Natural killer cell (primary cell): ENCODE measurements around the gene DMBX1. TPM values are rescaled to one million over a fixed set of nuclear protein-coding genes. Genes with fewer than 3 reads are reported as not detected.

Source experiments
- ATAC-seq, 3 donors: fragments of 150-1000 bp in 2 of 3; fragments of 200-7000 bp in 1 of 3; cut with Tn5 transposase; 1 replicate in 1 of 3; 2 replicates in 2 of 3; pipeline ENCODE4 v1.10.0; 2021; ENCODE audit warnings: mild to moderate bottlenecking in 2 of 3, moderate library complexity in 2 of 3
- DNase-seq, 2 donors: peaks; one replicate each; pipeline versions ENCODE4 v3.0.0 to v3.0.0-alpha.2; 2013 to 2021; ENCODE audit warnings: mixed read lengths in 1 of 2
- H3K27ac ChIP-seq: one replicate; pipeline ENCODE4 v1.5.1; 2013; ENCODE audit warnings: mild to moderate bottlenecking, low read length
- H3K27me3 ChIP-seq: one replicate; pipeline ENCODE4 v1.6.1; 2013; ENCODE audit warnings: low read length; ENCODE audit not compliant: control insufficient read depth, insufficient read depth
- H3K36me3 ChIP-seq: one replicate; pipeline ENCODE4 v1.6.1; 2013; ENCODE audit warnings: low read length; ENCODE audit not compliant: control insufficient read depth, insufficient read depth
- H3K4me1 ChIP-seq: one replicate; pipeline ENCODE4 v1.6.1; 2013; ENCODE audit warnings: low read length; ENCODE audit not compliant: control insufficient read depth, insufficient read depth
- H3K4me3 ChIP-seq: one replicate; pipeline ENCODE4 v1.5.1; 2013; ENCODE audit warnings: low read length
- H3K9me3 ChIP-seq: one replicate; pipeline ENCODE4 v1.6.1; 2013; ENCODE audit warnings: low read length; ENCODE audit not compliant: control insufficient read depth, insufficient read depth
- H3K27ac Mint-ChIP-seq, 2 donors: one replicate each; pipeline ENCODE4 v1.8.0; 2022; ENCODE audit warnings: mild to moderate bottlenecking in 2 of 2, mixed read lengths in 2 of 2, moderate library complexity in 1 of 2
- H3K27me3 Mint-ChIP-seq, 2 donors: one replicate each; pipeline ENCODE4 v1.8.0; 2022; ENCODE audit warnings: low read depth in 2 of 2, mixed read lengths in 2 of 2
- H3K36me3 Mint-ChIP-seq: one replicate; pipeline ENCODE4 v1.8.0; 2022; ENCODE audit warnings: mixed read lengths
- H3K4me1 Mint-ChIP-seq, 2 donors: one replicate each; pipeline ENCODE4 v1.8.0; 2022; ENCODE audit warnings: mixed read lengths in 2 of 2
- H3K4me3 Mint-ChIP-seq: one replicate; pipeline ENCODE4 v1.8.0; 2022; ENCODE audit warnings: mild to moderate bottlenecking, moderate library complexity, mixed read lengths
- H3K9me3 Mint-ChIP-seq, 2 donors: one replicate each; pipeline ENCODE4 v1.8.0; 2022; ENCODE audit warnings: mixed read lengths in 2 of 2
- WGBS: methylation state at CpG from one replicate; pipeline ENCODE4 v1.1.7; 2013; ENCODE audit warnings: missing lambda C conversion rate; ENCODE audit not compliant: insufficient coverage; 5-methylcytosine and 5-hydroxymethylcytosine counted together
- intact Hi-C: fragments of 100-400 bp; cut with micrococcal nuclease; formaldehyde crosslinking; loops from one replicate; pipeline ENCODE4 v1.14.2; 2022
- total RNA-seq, 4 donors: library from RNA; stranded (reverse); fragments of 120-200 nt in 1 of 4; gene quantifications; one replicate each; pipeline versions ENCODE4 v1.2.3 to v1.2.4, GENCODE V29; 2013 to 2022
- TF ChIP-seq, protein P1 (sequence below): fragments of 200-600 bp; IDR thresholded peaks from one replicate; pipeline ENCODE4 v1.8.0; 2022; ENCODE audit warnings: antibody characterized with exemption

Gene DMBX1
- total RNA-seq, 3 donors from 2014 or later (not counting 1 experiment from before 2014, with no cell fraction given): not detected

GRCh38 chr1:46484783-46485490 is 4.7 kb upstream of the DMBX1 start:
- no peak overlapping the region for H3K27ac ChIP-seq
- 38% methylated on average over 14 of the region's 14 CpGs for WGBS
- H3K4me1 Mint-ChIP-seq: peaks cover 3 to 9% of the 10 kb centered on the region in 2 donors
- no peak overlapping the region for H3K4me3 Mint-ChIP-seq
- no peak overlapping the region for H3K27ac Mint-ChIP-seq
- H3K27me3 ChIP-seq: peaks cover 27% of the 10 kb centered on the region
- peaks cover 61 to 65% of the 10 kb centered on the region in 2 donors for H3K27me3 Mint-ChIP-seq
- no peaks in the 10 kb centered on the region for H3K36me3 Mint-ChIP-seq
- TF ChIP-seq, protein P1, sequence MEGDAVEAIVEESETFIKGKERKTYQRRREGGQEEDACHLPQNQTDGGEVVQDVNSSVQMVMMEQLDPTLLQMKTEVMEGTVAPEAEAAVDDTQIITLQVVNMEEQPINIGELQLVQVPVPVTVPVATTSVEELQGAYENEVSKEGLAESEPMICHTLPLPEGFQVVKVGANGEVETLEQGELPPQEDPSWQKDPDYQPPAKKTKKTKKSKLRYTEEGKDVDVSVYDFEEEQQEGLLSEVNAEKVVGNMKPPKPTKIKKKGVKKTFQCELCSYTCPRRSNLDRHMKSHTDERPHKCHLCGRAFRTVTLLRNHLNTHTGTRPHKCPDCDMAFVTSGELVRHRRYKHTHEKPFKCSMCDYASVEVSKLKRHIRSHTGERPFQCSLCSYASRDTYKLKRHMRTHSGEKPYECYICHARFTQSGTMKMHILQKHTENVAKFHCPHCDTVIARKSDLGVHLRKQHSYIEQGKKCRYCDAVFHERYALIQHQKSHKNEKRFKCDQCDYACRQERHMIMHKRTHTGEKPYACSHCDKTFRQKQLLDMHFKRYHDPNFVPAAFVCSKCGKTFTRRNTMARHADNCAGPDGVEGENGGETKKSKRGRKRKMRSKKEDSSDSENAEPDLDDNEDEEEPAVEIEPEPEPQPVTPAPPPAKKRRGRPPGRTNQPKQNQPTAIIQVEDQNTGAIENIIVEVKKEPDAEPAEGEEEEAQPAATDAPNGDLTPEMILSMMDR: no peak
- no peak for DNase-seq
- ATAC-seq: no peak
- H3K9me3 ChIP-seq: no peaks in the 10 kb centered on the region
- intact Hi-C loops: no loop called here
- H3K4me3 ChIP-seq: no peak overlapping the region
- no peaks in the 10 kb centered on the region for H3K9me3 Mint-ChIP-seq
- H3K36me3 ChIP-seq: no peaks in the 10 kb centered on the region
- H3K4me1 ChIP-seq: peaks cover 7% of the 10 kb centered on the region

DNA sequence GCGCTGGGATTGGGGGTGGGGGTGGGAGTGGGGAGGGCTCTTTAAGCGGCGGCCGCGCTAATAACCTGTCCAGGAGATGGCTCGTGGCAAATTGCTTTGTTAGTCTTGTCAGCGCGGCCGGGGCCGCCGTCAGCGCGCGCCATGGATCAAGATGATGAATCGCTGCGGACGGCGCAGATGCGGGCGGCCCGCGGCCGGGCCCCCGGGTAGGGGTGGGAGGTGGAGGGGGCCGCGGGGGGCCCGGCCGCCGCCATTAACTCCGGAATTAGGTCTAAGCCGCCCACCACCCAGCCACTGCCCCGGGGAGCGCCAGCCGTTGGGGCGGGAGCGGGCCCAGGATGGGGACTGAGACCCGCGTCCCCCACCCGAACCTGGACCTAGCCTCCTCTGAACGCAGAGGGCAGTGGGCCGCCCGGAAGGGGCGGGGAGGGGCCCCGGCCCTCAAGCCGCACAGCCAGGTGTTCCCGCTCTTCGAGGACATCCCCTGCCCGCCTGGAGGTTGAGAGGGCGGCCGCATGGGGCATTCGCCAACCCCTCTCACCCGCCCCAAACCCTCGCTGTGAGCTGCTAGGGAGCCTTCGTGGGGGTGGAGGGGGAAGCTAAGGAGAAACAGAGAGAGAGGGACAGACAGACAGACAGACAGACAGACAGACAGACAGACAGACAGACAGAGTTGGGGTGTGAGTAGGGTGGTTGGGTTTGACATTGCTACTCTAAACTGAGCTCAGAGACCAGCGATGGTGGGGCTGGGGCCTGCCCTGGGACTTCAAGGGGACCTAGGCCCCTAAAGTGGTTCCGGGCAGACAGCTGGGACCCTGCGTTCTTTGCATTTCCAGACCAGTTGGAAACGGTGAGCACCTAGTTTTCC is 3.8 kb upstream of the DMBX1 start:
- H3K36me3 Mint-ChIP-seq: no peaks in the 10 kb centered on the region
- intact Hi-C loops: no loop called here
- H3K27ac Mint-ChIP-seq: no peak overlapping the region
- no peaks in the 10 kb centered on the region for H3K9me3 Mint-ChIP-seq
- no peak overlapping the region for H3K4me3 Mint-ChIP-seq
- H3K36me3 ChIP-seq: no peaks in the 10 kb centered on the region
- no peaks in the 10 kb centered on the region for H3K9me3 ChIP-seq
- peaks cover 6 to 12% of the 10 kb centered on the region in 2 donors for H3K4me1 Mint-ChIP-seq
- TF ChIP-seq, protein P1: no peak
- ATAC-seq (no peak), DNase-seq (no peak)
- no peak overlapping the region for H3K4me3 ChIP-seq
- WGBS: 11% methylated on average over 57 of the region's 58 CpGs
- peaks cover 68 to 72% of the 10 kb centered on the region in 2 donors for H3K27me3 Mint-ChIP-seq
- H3K27ac ChIP-seq: no peak overlapping the region
- peaks cover 30% of the 10 kb centered on the region for H3K27me3 ChIP-seq
- H3K4me1 ChIP-seq: peaks cover 7% of the 10 kb centered on the region

- H3K4me3 Mint-ChIP-seq: no peak overlapping the region
- no peak for DNase-seq
- H3K27me3 ChIP-seq: peaks cover 33% of the 10 kb centered on the region
- H3K9me3 ChIP-seq: no peaks in the 10 kb centered on the region
- H3K4me3 ChIP-seq: no peak overlapping the region
- H3K36me3 ChIP-seq: no peaks in the 10 kb centered on the region
- TF ChIP-seq, protein P1: no peak
- H3K27me3 Mint-ChIP-seq: peaks cover 72 to 76% of the 10 kb centered on the region in 2 donors
- H3K9me3 Mint-ChIP-seq: no peaks in the 10 kb centered on the region
- ATAC-seq: no peak
- H3K4me1 ChIP-seq: peaks cover 7% of the 10 kb centered on the region
- peaks cover 6 to 12% of the 10 kb centered on the region in 2 donors for H3K4me1 Mint-ChIP-seq
- no peak overlapping the region for H3K27ac Mint-ChIP-seq
- WGBS: 67% methylated on average over 6 of the region's 8 CpGs
- intact Hi-C loops: no loop called here
- H3K27ac ChIP-seq: no peak overlapping the region
- no peaks in the 10 kb centered on the region for H3K36me3 Mint-ChIP-seq
Observed at GRCh38 chr1:46486432-46487015, 3.1 kb upstream of the DMBX1 start.
